WI38 (cell line): ENCODE results near the gene NACAD.

Experiments used
- H3K4me3 ChIP-seq: 2 replicates; pipeline ENCODE4 v1.5.1; 2011; ENCODE audit warnings: low read depth, mild to moderate bottlenecking, control low read depth, low read length
- TF ChIP-seq, protein P1 (sequence below): IDR thresholded peaks from 2 replicates; pipeline ENCODE4 v1.5.1; 2012; ENCODE audit warnings: low read depth, mild to moderate bottlenecking, control low read depth, low read length

Gene NACAD

GRCh38 chr7:45129906-45130305 lies 41.1 kb upstream of the NACAD start:
- TF ChIP-seq, protein P1, sequence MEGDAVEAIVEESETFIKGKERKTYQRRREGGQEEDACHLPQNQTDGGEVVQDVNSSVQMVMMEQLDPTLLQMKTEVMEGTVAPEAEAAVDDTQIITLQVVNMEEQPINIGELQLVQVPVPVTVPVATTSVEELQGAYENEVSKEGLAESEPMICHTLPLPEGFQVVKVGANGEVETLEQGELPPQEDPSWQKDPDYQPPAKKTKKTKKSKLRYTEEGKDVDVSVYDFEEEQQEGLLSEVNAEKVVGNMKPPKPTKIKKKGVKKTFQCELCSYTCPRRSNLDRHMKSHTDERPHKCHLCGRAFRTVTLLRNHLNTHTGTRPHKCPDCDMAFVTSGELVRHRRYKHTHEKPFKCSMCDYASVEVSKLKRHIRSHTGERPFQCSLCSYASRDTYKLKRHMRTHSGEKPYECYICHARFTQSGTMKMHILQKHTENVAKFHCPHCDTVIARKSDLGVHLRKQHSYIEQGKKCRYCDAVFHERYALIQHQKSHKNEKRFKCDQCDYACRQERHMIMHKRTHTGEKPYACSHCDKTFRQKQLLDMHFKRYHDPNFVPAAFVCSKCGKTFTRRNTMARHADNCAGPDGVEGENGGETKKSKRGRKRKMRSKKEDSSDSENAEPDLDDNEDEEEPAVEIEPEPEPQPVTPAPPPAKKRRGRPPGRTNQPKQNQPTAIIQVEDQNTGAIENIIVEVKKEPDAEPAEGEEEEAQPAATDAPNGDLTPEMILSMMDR, result no peak
- no peak overlapping the region for H3K4me3 ChIP-seq

DNA sequence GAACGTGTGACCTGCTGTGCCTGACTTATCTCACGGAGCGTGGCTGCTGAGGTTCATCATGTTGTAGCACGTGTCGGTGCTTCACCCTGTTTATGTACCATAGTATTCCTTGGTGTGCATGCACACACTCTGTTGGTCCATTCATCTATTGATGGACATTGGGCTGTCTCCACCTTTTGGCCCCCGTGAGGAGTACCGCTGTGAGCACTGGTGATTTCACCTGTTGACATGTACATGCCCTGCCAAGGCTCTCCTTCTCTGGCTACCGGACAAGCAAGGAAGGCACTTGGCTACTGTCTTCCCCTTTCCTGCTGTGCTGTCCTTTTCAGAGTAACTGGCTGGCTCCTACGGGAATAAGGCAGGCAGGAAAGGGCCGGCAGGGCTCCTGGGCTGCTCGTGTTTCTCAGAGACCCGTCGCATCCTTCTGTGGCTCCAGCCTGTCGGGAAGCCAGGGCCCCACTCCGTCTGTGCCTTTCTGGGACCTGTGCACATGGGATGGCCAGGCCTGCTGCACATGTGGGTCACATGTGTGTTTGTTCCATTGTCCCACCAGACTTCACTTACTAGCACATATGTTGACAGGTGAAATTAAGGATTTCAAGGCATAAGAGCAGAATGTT lies 40.5 kb upstream of the NACAD start:
- TF ChIP-seq, protein P1, result no peak
- no peak overlapping the region for H3K4me3 ChIP-seq

DNA sequence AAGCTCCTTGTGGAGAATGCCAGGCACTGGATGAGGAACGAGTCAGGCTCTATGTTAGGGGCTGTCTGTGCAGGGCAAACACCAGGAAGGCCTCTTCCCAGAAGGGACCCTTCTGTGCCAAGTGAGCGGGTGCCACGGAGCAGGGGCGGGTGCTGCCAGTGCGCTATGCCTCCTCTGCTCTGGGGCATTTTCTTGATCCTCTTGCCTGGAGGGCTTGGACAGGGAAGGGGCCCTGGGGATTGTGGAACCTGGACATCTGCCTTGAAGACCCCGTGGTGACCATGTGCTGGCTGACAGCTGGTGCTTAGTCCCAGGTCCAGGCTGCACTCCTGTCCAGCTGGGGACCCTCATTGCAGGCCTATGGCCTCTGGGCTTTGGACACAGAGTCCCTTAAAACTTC lies 38.2 kb upstream of the NACAD start:
- H3K4me3 ChIP-seq, result no peak overlapping the region
- TF ChIP-seq, protein P1, result no peak

GRCh38 chr7:45126201-45126600 lies 37.4 kb upstream of the NACAD start:
- TF ChIP-seq, protein P1, result no peak

GRCh38 chr7:45125193-45125904 lies 36.6 kb upstream of the NACAD start:
- H3K4me3 ChIP-seq, result no peak overlapping the region
- TF ChIP-seq, protein P1, result no peak

More at GRCh38 chr7:45126201-45126600, 37.4 kb upstream of the NACAD start:
- H3K4me3 ChIP-seq, result no peak overlapping the region

GRCh38 chr7:45123913-45124710 lies 35.3 kb upstream of the NACAD start:
- TF ChIP-seq, protein P1, result no peak

More at GRCh38 chr7:45123913-45124710, 35.3 kb upstream of the NACAD start:
- H3K4me3 ChIP-seq, result no peak overlapping the region
